ENCODE results near the gene DUS2.

The DUS2 gene

GRCh38 chr16:68085259-68086071 is 62.4 kb downstream of the DUS2 start, which contains the start of gene NFATC3 (continued):
- TF ChIP-seq INSM2 (tag by site-specific recombination; IDR thresholded peaks at IDR 0.05), result no peak
- TF ChIP-seq YY2 (tag by site-specific recombination; IDR thresholded peaks at IDR 0.05), result 0 out of 2 replicates have a peak, but pooled peaks have one; percentile 14
- TF ChIP-seq ZNF747 (tag by site-specific recombination; IDR thresholded peaks at IDR 0.05), result no peak
- TF ChIP-seq ZNF37A (tag by site-specific recombination; IDR thresholded peaks at IDR 0.05), result no peak
- 0 out of 2 replicates have a peak, but pooled peaks have one; percentile 17 for TF ChIP-seq ZNF776 (tag by site-specific recombination; IDR thresholded peaks at IDR 0.05; ENCODE audit: borderline replicate concordance)
- TF ChIP-seq ZNF561 (tag by site-specific recombination; IDR thresholded peaks at IDR 0.05; ENCODE audit: borderline replicate concordance), result peak; percentile 61; the same call in 1 of the 2 replicates
- TF ChIP-seq SP3 (tag by site-specific recombination; IDR thresholded peaks at IDR 0.05), result no peak
- TF ChIP-seq ZNF623 (tag by site-specific recombination; IDR thresholded peaks at IDR 0.05), result no peak
- no peak for TF ChIP-seq TCF7L2 (IDR thresholded peaks at IDR 0.05; ENCODE audit: borderline replicate concordance, low read depth, low read length)
- TF ChIP-seq ZSCAN18 (tag by site-specific recombination; IDR thresholded peaks at IDR 0.05), result no peak
- TF ChIP-seq ZNF138 (tag by site-specific recombination; IDR thresholded peaks at IDR 0.05; ENCODE audit: borderline replicate concordance), result no peak
- TF ChIP-seq SALL2 (tag by site-specific recombination; IDR thresholded peaks at IDR 0.05; ENCODE audit: borderline replicate concordance), result no peak
- peak; percentile 75 for TF ChIP-seq ZNF121 (tag by site-specific recombination; IDR thresholded peaks at IDR 0.05)
- TF ChIP-seq ZNF513 (tag by site-specific recombination; IDR thresholded peaks at IDR 0.05), result no peak
- no peak for TF ChIP-seq ZNF571 (tag by site-specific recombination; IDR thresholded peaks at IDR 0.05)
- TF ChIP-seq OSR2 (tag by site-specific recombination; IDR thresholded peaks at IDR 0.05), result peak; percentile 19; the same call in 1 of the 2 replicates
- no peak for TF ChIP-seq ZBTB1 (tag by site-specific recombination; IDR thresholded peaks at IDR 0.05)
- TF ChIP-seq ZIC2 (tag by site-specific recombination; IDR thresholded peaks at IDR 0.05), result no peak
- no peak for TF ChIP-seq ZNF114 (tag by site-specific recombination; IDR thresholded peaks at IDR 0.05)
- no peak for TF ChIP-seq ZNF548 (tag by site-specific recombination; IDR thresholded peaks at IDR 0.05)
- TF ChIP-seq ZNF621 (tag by site-specific recombination; IDR thresholded peaks at IDR 0.05), result no peak
- TF ChIP-seq ZNF558 (tag by site-specific recombination; IDR thresholded peaks at IDR 0.05), result no peak
- no peak for TF ChIP-seq ZNF26 (tag by site-specific recombination; IDR thresholded peaks at IDR 0.05)
- no peak for TF ChIP-seq BCL6B (tag by site-specific recombination; IDR thresholded peaks at IDR 0.05)
- TF ChIP-seq ZNF274 (IDR thresholded peaks at IDR 0.05; ENCODE audit: low read length), result no peak
- no peak for TF ChIP-seq ZNF274 (tag by site-specific recombination; IDR thresholded peaks at IDR 0.05; ENCODE audit: borderline replicate concordance)
- TF ChIP-seq ZNF701 (tag by site-specific recombination; IDR thresholded peaks at IDR 0.05), result no peak
- no peak for TF ChIP-seq ZNF830 (tag by site-specific recombination; IDR thresholded peaks at IDR 0.05; ENCODE audit: low read depth)
- 0 out of 2 replicates have a peak, but pooled peaks have one; percentile 73 for TF ChIP-seq ZNF174 (tag by site-specific recombination; IDR thresholded peaks at IDR 0.05)
- no peak for TF ChIP-seq ZNF223 (tag by site-specific recombination; IDR thresholded peaks at IDR 0.05)
- TF ChIP-seq ZNF585B (tag by site-specific recombination; IDR thresholded peaks at IDR 0.05), result no peak
- 0 out of 2 replicates have a peak, but pooled peaks have one; percentile 35 for TF ChIP-seq ZNF350 (tag by site-specific recombination; IDR thresholded peaks at IDR 0.05)
